Naive thymus-derived CD4-positive, alpha-beta T cell (primary cell): Measurements from ENCODE around the gene STYXL1. TPM values are rescaled to one million over a fixed set of nuclear protein-coding genes. Genes with fewer than 3 reads are reported as not detected.
"Not testable (repeated sequence)": the region's sequence is repeated elsewhere in the genome, so short reads cannot be mapped to it uniquely, and the experiment has no call there.

Experiments used
- ATAC-seq: fragments of 150-1000 bp; cut with Tn5 transposase; 2 replicates; pipeline ENCODE4 v1.10.0; 2021; ENCODE audit warnings: mild to moderate bottlenecking, moderate library complexity
- CTCF ChIA-PET: fragments of 350-600 bp; sonication (Branson Sonifier 250); formaldehyde crosslinking; loops from one replicate; lab custom pipeline; 2021; ENCODE audit warnings: antibody characterized with exemption; lab: Charles Lee
- POLR2A ChIA-PET: fragments of 350-600 bp; sonication (Branson Sonifier 250); formaldehyde crosslinking; loops from one replicate; lab custom pipeline; 2021; ENCODE audit warnings: antibody characterized with exemption, inconsistent platforms; lab: Charles Lee
- DNase-seq, 9 donors: peaks; one replicate each; pipeline versions ENCODE4 v3.0.0 to v3.0.0-alpha.2; 2020 to 2022; ENCODE audit warnings: mixed read lengths in 1 of 9
- H3K27ac ChIP-seq: one replicate; pipeline ENCODE4 v1.7.0; 2013; ENCODE audit warnings: mild to moderate bottlenecking, low read depth, low read length, moderate library complexity
- H3K27me3 ChIP-seq, 2 donors: one replicate each; pipeline ENCODE4 v1.7.0; 2013; ENCODE audit warnings: low read length in 2 of 2, mild to moderate bottlenecking in 2 of 2, moderate library complexity in 2 of 2; ENCODE audit not compliant: control insufficient read depth in 2 of 2, insufficient read depth in 2 of 2
- H3K36me3 ChIP-seq, 3 experiments: 1 replicate in 2 of 3; 2 replicates in 1 of 3; pipeline ENCODE4 v1.7.0; 2013; ENCODE audit warnings: low read length in 3 of 3, mild to moderate bottlenecking in 3 of 3, moderate library complexity in 1 of 3; ENCODE audit not compliant: insufficient read depth in 3 of 3, control insufficient read depth in 2 of 3
- H3K4me1 ChIP-seq, 2 donors: one replicate each; pipeline ENCODE4 v1.7.0; 2013; ENCODE audit warnings: low read length in 2 of 2, mild to moderate bottlenecking in 2 of 2, moderate library complexity in 1 of 2; ENCODE audit not compliant: control insufficient read depth in 2 of 2, insufficient read depth in 2 of 2
- H3K4me3 ChIP-seq: 2 replicates; pipeline ENCODE4 v1.7.0; 2013; ENCODE audit warnings: mild to moderate bottlenecking, low read length
- H3K9me3 ChIP-seq, 3 experiments: 1 replicate in 2 of 3; 2 replicates in 1 of 3; pipeline ENCODE4 v1.7.0; 2013; ENCODE audit warnings: low read length in 3 of 3; ENCODE audit not compliant: control insufficient read depth in 2 of 3
- H3K27ac Mint-ChIP-seq, 9 donors: one replicate each; pipeline ENCODE4 v1.8.0; 2020 to 2022; ENCODE audit warnings: mixed read lengths in 9 of 9, mild to moderate bottlenecking in 8 of 9, moderate library complexity in 5 of 9, inconsistent platforms in 2 of 9
- H3K27me3 Mint-ChIP-seq, 5 donors: one replicate each; pipeline ENCODE4 v1.8.0; 2021 to 2022; ENCODE audit warnings: mixed read lengths in 5 of 5, mild to moderate bottlenecking in 1 of 5
- H3K36me3 Mint-ChIP-seq, 5 donors: one replicate each; pipeline ENCODE4 v1.8.0; 2020 to 2022; ENCODE audit warnings: mixed read lengths in 5 of 5, mild to moderate bottlenecking in 3 of 5, inconsistent platforms in 1 of 5
- H3K4me1 Mint-ChIP-seq, 7 donors: one replicate each; pipeline ENCODE4 v1.8.0; 2020 to 2022; ENCODE audit warnings: mixed read lengths in 7 of 7, mild to moderate bottlenecking in 3 of 7, inconsistent platforms in 1 of 7
- H3K4me3 Mint-ChIP-seq, 10 donors: one replicate each; pipeline ENCODE4 v1.8.0; 2020 to 2022; ENCODE audit warnings: mild to moderate bottlenecking in 10 of 10, mixed read lengths in 10 of 10, moderate library complexity in 6 of 10, inconsistent platforms in 2 of 10
- H3K9me3 Mint-ChIP-seq, 11 donors: one replicate each; pipeline ENCODE4 v1.8.0; 2020 to 2022; ENCODE audit warnings: mixed read lengths in 11 of 11, mild to moderate bottlenecking in 4 of 11, inconsistent platforms in 1 of 11, moderate library complexity in 1 of 11
- intact Hi-C, 2 donors: fragments of 100-400 bp; cut with micrococcal nuclease; formaldehyde crosslinking; loops; one replicate each; pipeline ENCODE4 v1.15.1; 2023
- polyA plus RNA-seq, 2 donors: library from polyadenylated mRNA; unstranded; fragments of 300-500 nt; fragmentation: Illumina TruSeq; gene quantifications; one replicate each; pipeline ENCODE4 v1.2.3, GENCODE V29; 2021
- total RNA-seq, 6 experiments: library from RNA in 5 of 6; stranded (reverse) in 5 of 6; gene quantifications; 1 replicate in 5 of 6; 2 replicates in 1 of 6; pipeline ENCODE4 v1.2.3 and lab custom pipeline; 2021 to 2026

The STYXL1 gene
- total and polyA plus RNA-seq, 7 experiments from 2014 or later, result 11.3 to 45.5 (median 21.7) TPM

DNA sequence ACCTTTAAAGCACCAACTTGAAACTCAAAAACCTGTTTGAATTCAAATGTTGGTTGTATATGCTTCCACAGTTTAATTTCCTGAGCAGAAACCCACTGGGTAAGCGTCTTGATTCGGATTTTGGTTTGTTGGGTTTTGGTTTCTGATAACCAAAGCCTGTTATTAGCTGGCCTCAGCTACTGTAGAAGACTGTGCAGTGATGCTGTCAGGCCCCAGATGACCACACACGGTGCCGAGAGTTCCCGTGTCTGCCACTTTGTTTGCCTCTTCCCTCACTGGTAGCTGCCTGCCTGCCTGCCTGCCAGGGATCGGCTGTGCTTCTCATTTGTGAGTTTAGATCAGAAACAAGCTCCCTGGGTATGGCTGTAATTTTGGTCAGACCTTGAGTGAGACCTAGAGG is 5.7 kb upstream of the STYXL1 start:
- no peaks in the 10 kb centered on the region for H3K27me3 ChIP-seq
- ATAC-seq (no peak), DNase-seq (no peak)
- Mint-ChIP-seq H3K4me1 (peaks cover 25 to 38% (median 34%) of the 10 kb centered on the region in 7 donors), H3K27ac (peak overlapping the region in 3 of 9 donors; percentile 2 to 21 (median 18)), H3K4me3 (no peak overlapping the region), H3K36me3 (peaks cover 10 to 37% (median 17%) of the 10 kb centered on the region in 5 donors), H3K9me3 (peaks cover 0 to 1% (median 0%) of the 10 kb centered on the region in 11 donors), H3K27me3 (no peaks in the 10 kb centered on the region)
- no peak overlapping the region for H3K4me3 ChIP-seq
- POLR2A ChIA-PET, result no interaction called here
- peaks cover 7 to 42% (median 8%) of the 10 kb centered on the region in 3 experiments for H3K36me3 ChIP-seq
- intact Hi-C loops, result no loop called here
- no peaks in the 10 kb centered on the region for H3K9me3 ChIP-seq
- H3K4me1 ChIP-seq, result peaks cover 0 to 8% of the 10 kb centered on the region in 2 donors
- no peak overlapping the region for H3K27ac ChIP-seq
- CTCF ChIA-PET, result interaction anchor here (0.6 kb wide), 1 partner anchor 122 kb away, joined by 8 read pairs; no protein-coding TSS in a partner anchor

DNA sequence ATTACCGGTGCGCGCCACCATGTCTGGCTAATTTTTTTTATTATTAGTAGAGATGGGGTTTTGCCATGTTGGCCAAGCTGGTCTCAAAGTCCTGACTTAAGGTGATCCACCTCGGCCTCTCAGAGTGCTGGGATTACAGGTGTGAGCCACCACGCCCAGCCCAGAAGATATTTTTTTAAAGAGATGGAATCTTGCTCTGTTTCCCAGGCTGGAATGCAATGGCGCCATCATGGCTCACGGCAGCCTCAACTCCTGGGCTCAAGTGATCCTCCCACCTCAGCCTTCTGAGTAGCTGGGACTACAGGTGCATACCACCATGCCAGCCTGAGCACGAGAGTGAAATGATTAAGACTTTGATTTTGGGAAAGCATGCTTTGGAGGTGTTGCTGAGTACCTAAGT is 4.9 kb upstream of the STYXL1 start:
- H3K36me3 ChIP-seq, result peaks cover under 1 to 40% (median under 1%) of the 10 kb centered on the region in 3 experiments
- Mint-ChIP-seq H3K27ac (peak overlapping the region in 3 of 9 donors; percentile 14 to 83 (median 63)), H3K36me3 (peaks cover 9 to 30% (median 16%) of the 10 kb centered on the region in 5 donors), H3K4me1 (peaks cover 26 to 40% (median 36%) of the 10 kb centered on the region in 7 donors)
- H3K27me3 ChIP-seq, H3K4me1 ChIP-seq, DNase-seq, POLR2A ChIA-PET, ATAC-seq, H3K4me3 ChIP-seq, H3K9me3 Mint-ChIP-seq, H3K9me3 ChIP-seq, H3K27ac ChIP-seq, H3K4me3 Mint-ChIP-seq, intact Hi-C loops, H3K27me3 Mint-ChIP-seq: not testable (repeated sequence)
- CTCF ChIA-PET, result interaction anchor here (0.6 kb wide), 1 partner anchor 121 kb away, joined by 8 read pairs; no protein-coding TSS in a partner anchor

DNA sequence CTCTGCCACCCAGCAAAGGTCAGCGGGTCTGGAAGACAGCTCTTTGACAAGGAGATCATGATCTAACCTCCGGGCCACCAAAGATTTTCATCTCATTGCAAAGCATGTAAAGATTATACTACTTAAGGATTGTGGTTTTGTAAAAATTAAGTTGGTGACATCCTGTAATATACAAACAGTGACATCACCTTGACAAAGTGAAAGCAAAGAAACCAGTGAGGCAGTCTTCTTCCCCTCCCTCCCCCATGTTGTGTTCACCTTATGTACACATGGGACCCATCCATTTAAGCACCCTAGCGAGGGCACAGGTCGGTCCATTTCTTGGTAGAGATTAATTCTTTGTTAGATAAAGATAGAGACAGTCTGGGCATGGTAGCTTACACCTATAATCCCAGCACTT is 4.0 kb upstream of the STYXL1 start:
- Histone ChIP-seq H3K36me3 (peaks cover 0 to 35% (median 0%) of the 10 kb centered on the region in 3 experiments), H3K4me1 (peaks cover 0 to 14% of the 10 kb centered on the region in 2 donors), H3K9me3 (no peaks in the 10 kb centered on the region), H3K4me3 (no peak overlapping the region), H3K27ac (no peak overlapping the region), H3K27me3 (no peaks in the 10 kb centered on the region)
- Mint-ChIP-seq H3K36me3 (peaks cover 7 to 27% (median 16%) of the 10 kb centered on the region in 5 donors), H3K27ac (peak overlapping the region in 8 of 9 donors; percentile 10 to 90 (median 67)), H3K4me3 (peak overlapping the region in 4 of 10 donors; percentile 8 to 61 (median 16)), H3K9me3 (no peaks in the 10 kb centered on the region), H3K4me1 (peaks cover 26 to 42% (median 36%) of the 10 kb centered on the region in 7 donors), H3K27me3 (no peaks in the 10 kb centered on the region)
- ChIA-PET CTCF (no interaction called here), POLR2A (no interaction called here)
- intact Hi-C loops, result no loop called here
- ATAC-seq, result no peak
- peak in 4 of 9 donors; percentile 14 to 23 (median 20) for DNase-seq

DNA sequence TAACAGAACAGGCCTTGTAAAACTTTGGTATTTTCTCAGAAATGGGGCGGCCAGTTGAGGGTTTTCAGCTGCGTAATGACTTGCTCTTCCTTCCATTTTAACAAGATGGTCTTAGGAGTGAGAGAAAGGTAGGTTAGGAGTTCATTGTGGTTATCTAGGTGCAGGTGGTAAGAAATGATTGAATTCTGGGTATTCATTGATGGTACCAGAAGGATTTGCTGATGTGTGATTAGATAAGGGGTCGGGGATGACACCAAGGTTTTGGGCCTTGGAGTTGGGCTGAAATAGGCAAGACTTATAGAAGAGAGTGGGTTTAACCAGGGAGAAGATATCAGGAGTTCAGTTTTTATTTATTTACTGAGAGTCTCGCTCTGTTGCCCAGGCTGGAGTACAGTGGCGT is 2.7 kb upstream of the STYXL1 start:
- DNase-seq (no peak), ATAC-seq (no peak)
- H3K36me3 Mint-ChIP-seq, result peaks cover 7 to 27% (median 16%) of the 10 kb centered on the region in 5 donors
- no peaks in the 10 kb centered on the region for H3K27me3 ChIP-seq
- peak overlapping the region in 8 of 9 donors; percentile 0 to 86 (median 60) for H3K27ac Mint-ChIP-seq
- H3K9me3 Mint-ChIP-seq, result no peaks in the 10 kb centered on the region
- H3K4me3 Mint-ChIP-seq, result peak overlapping the region in 9 of 10 donors; percentile 4 to 61 (median 34)
- intact Hi-C loops, result no loop called here
- no peak overlapping the region for H3K27ac ChIP-seq
- H3K4me3 ChIP-seq, result no peak overlapping the region
- CTCF ChIA-PET, result no interaction called here
- H3K4me1 Mint-ChIP-seq, result peaks cover 27 to 48% (median 43%) of the 10 kb centered on the region in 7 donors
- no peaks in the 10 kb centered on the region for H3K9me3 ChIP-seq
- H3K27me3 Mint-ChIP-seq, result no peaks in the 10 kb centered on the region
- POLR2A ChIA-PET, result no interaction called here
- peaks cover 6 to 17% of the 10 kb centered on the region in 2 donors for H3K4me1 ChIP-seq
- peaks cover 0 to 25% (median 0%) of the 10 kb centered on the region in 3 experiments for H3K36me3 ChIP-seq

DNA sequence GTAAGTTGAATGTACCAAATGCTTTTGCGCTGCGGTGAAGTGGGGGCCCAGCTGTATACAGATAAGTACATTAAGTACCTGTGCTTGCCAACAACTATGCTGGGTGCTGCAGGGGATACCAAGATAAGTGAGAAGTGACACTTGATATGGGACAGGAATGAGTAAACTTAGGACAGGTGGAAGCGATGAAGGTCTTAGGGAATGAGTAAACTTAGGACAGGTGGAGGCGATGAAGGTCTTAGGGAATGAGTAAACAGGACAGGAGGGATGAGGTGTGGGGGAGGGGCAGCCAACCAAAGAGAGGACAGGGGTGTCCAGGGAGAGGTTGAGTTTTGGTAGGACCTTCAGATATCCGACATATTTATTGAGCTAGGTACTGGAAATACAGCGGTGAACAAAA is 1.5 kb upstream of the STYXL1 start:
- Histone ChIP-seq H3K9me3 (no peaks in the 10 kb centered on the region), H3K4me3 (no peak overlapping the region), H3K27me3 (no peaks in the 10 kb centered on the region), H3K27ac (no peak overlapping the region), H3K36me3 (peaks cover 0 to 16% (median 0%) of the 10 kb centered on the region in 3 experiments), H3K4me1 (peaks cover 7 to 17% of the 10 kb centered on the region in 2 donors)
- ATAC-seq (no peak), DNase-seq (no peak)
- ChIA-PET CTCF (interaction anchor here (0.6 kb wide), 1 partner anchor 77 kb away, joined by 3 read pairs; no protein-coding TSS in a partner anchor), POLR2A (interaction anchor here (2.0 kb wide), 2 partner anchors 118 to 136 kb away, joined by 8 to 9 read pairs; no protein-coding TSS in a partner anchor)
- peak overlapping the region; percentile 14 to 99 (median 94) for H3K4me3 Mint-ChIP-seq
- H3K27me3 Mint-ChIP-seq, result no peaks in the 10 kb centered on the region
- H3K36me3 Mint-ChIP-seq, result peaks cover 7 to 29% (median 20%) of the 10 kb centered on the region in 5 donors
- H3K4me1 Mint-ChIP-seq, result peaks cover 36 to 61% (median 47%) of the 10 kb centered on the region in 7 donors
- peak overlapping the region; percentile 14 to 98 (median 68) for H3K27ac Mint-ChIP-seq
- intact Hi-C loops, result loop anchor here (2.0 to 5.0 kb wide), 5 partner anchors 118 to 1392 kb away; partner anchors contain the start of genes GTF2I (in 1 of the 2), HIP1 (in 1 of the 2) and POR (in 1 of the 2)
- no peaks in the 10 kb centered on the region for H3K9me3 Mint-ChIP-seq

DNA sequence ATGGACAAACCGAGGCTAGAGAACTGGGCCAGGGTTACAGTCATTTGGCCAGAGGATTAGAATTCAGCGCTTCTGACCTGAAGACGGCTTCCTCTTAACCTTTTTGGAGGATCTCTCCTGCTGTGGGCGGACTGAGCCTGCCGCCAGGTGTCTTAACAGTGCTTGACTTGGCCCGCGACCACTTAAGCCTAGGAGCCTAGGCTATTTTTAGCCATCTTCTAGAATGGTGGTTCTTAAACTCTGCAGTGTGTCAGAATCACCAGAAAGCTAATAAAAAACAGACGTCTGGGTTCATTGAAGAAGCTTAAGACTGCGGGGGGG is 828 bp upstream of the STYXL1 start:
- peaks cover 7 to 17% of the 10 kb centered on the region in 2 donors for H3K4me1 ChIP-seq
- intact Hi-C loops, result loop anchor here (1.0 to 5.0 kb wide), 7 partner anchors 54 to 1391 kb away; partner anchors contain the start of genes TMEM120A (in 2 of the 2), GTF2I (in 1 of the 2), HIP1 (in 1 of the 2) and POR (in 1 of the 2)
- DNase-seq (peak in 1 of 9 donors; percentile 30), ATAC-seq (peak; percentile 6)
- H3K27me3 Mint-ChIP-seq, result no peaks in the 10 kb centered on the region
- peak overlapping the region; percentile 92 to 98 (median 97) for H3K27ac Mint-ChIP-seq
- H3K4me3 ChIP-seq, result peak overlapping the region; percentile 95
- no peaks in the 10 kb centered on the region for H3K9me3 ChIP-seq
- H3K27me3 ChIP-seq, result no peaks in the 10 kb centered on the region
- H3K4me1 Mint-ChIP-seq, result peaks cover 36 to 67% (median 50%) of the 10 kb centered on the region in 7 donors
- H3K36me3 ChIP-seq, result peaks cover 0 to 9% (median 0%) of the 10 kb centered on the region in 3 experiments
- peaks cover 7 to 29% (median 20%) of the 10 kb centered on the region in 5 donors for H3K36me3 Mint-ChIP-seq
- peak overlapping the region; percentile 80 for H3K27ac ChIP-seq
- peak overlapping the region; percentile 90 to 99 (median 96) for H3K4me3 Mint-ChIP-seq
- H3K9me3 Mint-ChIP-seq, result no peaks in the 10 kb centered on the region
- ChIA-PET CTCF (no interaction called here), POLR2A (interaction anchor here (1.4 to 2.0 kb wide), 4 partner anchors 118 to 170 kb away, joined by 5 to 9 read pairs (median 7); partner anchors contain the start of gene RHBDD2)
